ENCODE data around the gene ZDHHC3.

Gene ZDHHC3

DNA sequence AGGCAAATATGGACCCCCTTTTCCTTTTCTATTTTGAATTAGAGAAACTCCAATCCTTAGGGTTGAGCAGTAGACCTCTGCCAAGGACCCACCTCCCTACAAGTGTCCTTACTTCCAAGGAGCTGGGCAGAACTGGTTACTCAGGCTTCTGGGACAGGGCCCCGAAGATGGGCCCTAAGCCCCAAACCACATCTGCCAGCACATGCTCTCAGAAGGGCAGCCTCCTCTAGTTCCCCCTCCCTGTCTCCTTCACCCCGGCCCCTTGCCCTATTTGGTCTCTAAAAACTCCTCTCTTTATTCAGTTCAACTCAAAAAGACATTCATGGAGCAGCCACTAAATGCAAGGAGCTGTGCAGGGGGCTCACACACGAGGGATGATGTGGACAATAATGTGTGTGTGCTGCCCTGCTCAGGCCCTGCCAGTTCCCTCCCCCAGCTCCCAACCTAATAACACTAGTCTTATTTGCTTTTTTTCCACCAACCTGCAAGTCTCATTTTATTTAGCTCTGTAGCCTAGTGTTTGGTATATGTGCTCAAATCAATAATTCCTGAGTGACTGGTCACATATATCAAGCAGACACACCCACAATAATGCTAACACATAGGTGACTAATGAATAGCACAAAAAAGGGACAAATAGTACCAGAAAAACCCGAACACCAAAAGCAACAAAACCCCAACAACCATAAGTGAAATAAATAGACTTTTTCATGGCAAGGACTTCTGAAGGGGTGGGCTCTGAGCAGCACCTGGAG, 12.2 kb downstream of the ZDHHC3 start:
- TF ChIP-seq SIN3A (IDR thresholded peaks at IDR 0.05; ENCODE audit: borderline replicate concordance, insufficient read depth, low read length) (no peak), POLR2AphosphoS5 (IDR thresholded peaks at IDR 0.05; ENCODE audit: low read depth, low read length) (no peak), FOXP2 (optimal IDR thresholded peaks at IDR 0.05; ENCODE audit: borderline replicate concordance, extremely low read depth, extremely low read length, insufficient read depth) (no peak), TAF1 (IDR thresholded peaks at IDR 0.05; ENCODE audit: borderline replicate concordance, insufficient read depth, low read length) (no peak)
- TF ChIP-seq, protein P1, sequence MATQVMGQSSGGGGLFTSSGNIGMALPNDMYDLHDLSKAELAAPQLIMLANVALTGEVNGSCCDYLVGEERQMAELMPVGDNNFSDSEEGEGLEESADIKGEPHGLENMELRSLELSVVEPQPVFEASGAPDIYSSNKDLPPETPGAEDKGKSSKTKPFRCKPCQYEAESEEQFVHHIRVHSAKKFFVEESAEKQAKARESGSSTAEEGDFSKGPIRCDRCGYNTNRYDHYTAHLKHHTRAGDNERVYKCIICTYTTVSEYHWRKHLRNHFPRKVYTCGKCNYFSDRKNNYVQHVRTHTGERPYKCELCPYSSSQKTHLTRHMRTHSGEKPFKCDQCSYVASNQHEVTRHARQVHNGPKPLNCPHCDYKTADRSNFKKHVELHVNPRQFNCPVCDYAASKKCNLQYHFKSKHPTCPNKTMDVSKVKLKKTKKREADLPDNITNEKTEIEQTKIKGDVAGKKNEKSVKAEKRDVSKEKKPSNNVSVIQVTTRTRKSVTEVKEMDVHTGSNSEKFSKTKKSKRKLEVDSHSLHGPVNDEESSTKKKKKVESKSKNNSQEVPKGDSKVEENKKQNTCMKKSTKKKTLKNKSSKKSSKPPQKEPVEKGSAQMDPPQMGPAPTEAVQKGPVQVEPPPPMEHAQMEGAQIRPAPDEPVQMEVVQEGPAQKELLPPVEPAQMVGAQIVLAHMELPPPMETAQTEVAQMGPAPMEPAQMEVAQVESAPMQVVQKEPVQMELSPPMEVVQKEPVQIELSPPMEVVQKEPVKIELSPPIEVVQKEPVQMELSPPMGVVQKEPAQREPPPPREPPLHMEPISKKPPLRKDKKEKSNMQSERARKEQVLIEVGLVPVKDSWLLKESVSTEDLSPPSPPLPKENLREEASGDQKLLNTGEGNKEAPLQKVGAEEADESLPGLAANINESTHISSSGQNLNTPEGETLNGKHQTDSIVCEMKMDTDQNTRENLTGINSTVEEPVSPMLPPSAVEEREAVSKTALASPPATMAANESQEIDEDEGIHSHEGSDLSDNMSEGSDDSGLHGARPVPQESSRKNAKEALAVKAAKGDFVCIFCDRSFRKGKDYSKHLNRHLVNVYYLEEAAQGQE (IDR thresholded peaks at IDR 0.05; ENCODE audit: insufficient read depth in 1 of 2, low read depth in 2 of 2, low read length in 2 of 2): no peak

- no peak for TF ChIP-seq FOXP2 (optimal IDR thresholded peaks at IDR 0.05; ENCODE audit: borderline replicate concordance, extremely low read depth, extremely low read length, insufficient read depth)
- no peak for TF ChIP-seq SIN3A (IDR thresholded peaks at IDR 0.05; ENCODE audit: borderline replicate concordance, insufficient read depth, low read length)
- no peak for TF ChIP-seq POLR2AphosphoS5 (IDR thresholded peaks at IDR 0.05; ENCODE audit: low read depth, low read length)
- TF ChIP-seq, protein P1 (IDR thresholded peaks at IDR 0.05; ENCODE audit: insufficient read depth in 1 of 2, low read depth in 2 of 2, low read length in 2 of 2): no peak
- TF ChIP-seq TAF1 (IDR thresholded peaks at IDR 0.05; ENCODE audit: borderline replicate concordance, insufficient read depth, low read length): no peak
These were observed 13.2 kb downstream of the ZDHHC3 start for GRCh38 chr3:44962621-44963393.

DNA sequence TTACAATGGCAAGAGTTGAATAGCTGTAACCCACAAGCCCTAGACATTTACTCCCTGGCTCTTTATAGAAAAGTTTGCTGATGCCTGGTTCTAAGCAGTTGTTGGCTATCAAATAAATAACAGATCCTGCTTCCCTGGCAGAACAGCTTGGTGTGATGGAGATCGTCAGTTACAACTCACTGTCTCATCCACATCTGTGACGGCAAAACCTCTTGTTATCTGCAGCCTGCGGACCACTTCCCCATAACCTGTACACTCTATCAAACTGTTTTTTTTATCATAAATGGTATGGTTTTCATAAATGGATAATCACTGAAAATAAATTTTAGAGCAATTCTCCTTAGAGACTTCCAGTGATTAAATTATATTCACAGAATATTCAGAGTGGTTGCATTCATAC, 14.1 kb downstream of the ZDHHC3 start:
- TF ChIP-seq TAF1 (IDR thresholded peaks at IDR 0.05; ENCODE audit: borderline replicate concordance, insufficient read depth, low read length) (no peak), POLR2AphosphoS5 (IDR thresholded peaks at IDR 0.05; ENCODE audit: low read depth, low read length) (no peak), SIN3A (IDR thresholded peaks at IDR 0.05; ENCODE audit: borderline replicate concordance, insufficient read depth, low read length) (no peak), FOXP2 (optimal IDR thresholded peaks at IDR 0.05; ENCODE audit: borderline replicate concordance, extremely low read depth, extremely low read length, insufficient read depth) (no peak)
- TF ChIP-seq, protein P1 (IDR thresholded peaks at IDR 0.05; ENCODE audit: insufficient read depth in 1 of 2, low read depth in 2 of 2, low read length in 2 of 2): no peak

GRCh38 chr3:44960387-44961026, 15.5 kb downstream of the ZDHHC3 start:
- TF ChIP-seq, protein P1 (IDR thresholded peaks at IDR 0.05; ENCODE audit: insufficient read depth in 1 of 2, low read depth in 2 of 2, low read length in 2 of 2): no peak
- no peak for TF ChIP-seq TAF1 (IDR thresholded peaks at IDR 0.05; ENCODE audit: borderline replicate concordance, insufficient read depth, low read length)
- no peak for TF ChIP-seq SIN3A (IDR thresholded peaks at IDR 0.05; ENCODE audit: borderline replicate concordance, insufficient read depth, low read length)
- TF ChIP-seq POLR2AphosphoS5 (IDR thresholded peaks at IDR 0.05; ENCODE audit: low read depth, low read length): no peak
- TF ChIP-seq FOXP2 (optimal IDR thresholded peaks at IDR 0.05; ENCODE audit: borderline replicate concordance, extremely low read depth, extremely low read length, insufficient read depth): no peak
